Fibroblast of lung (primary cell): ENCODE data around the gene PDIA5.

ENCODE experiments used
- EZH2 ChIP-seq: IDR thresholded peaks from 2 replicates; pipeline ENCODE4 v1.5.1; 2012; ENCODE audit warnings: low read length, control low read depth, mild to moderate bottlenecking; ENCODE audit errors: missing control alignments
- TF ChIP-seq, protein P1 (sequence below), 2 donors: IDR thresholded peaks in 1 of 2; conservative IDR thresholded peaks in 1 of 2; 1 replicate in 1 of 2; 2 replicates in 1 of 2; pipeline ENCODE4 v1.5.1; 2011 to 2012; ENCODE audit warnings: low read length in 2 of 2, control low read depth in 1 of 2, inconsistent platforms in 1 of 2, low read depth in 1 of 2, mild to moderate bottlenecking in 1 of 2

DNA sequence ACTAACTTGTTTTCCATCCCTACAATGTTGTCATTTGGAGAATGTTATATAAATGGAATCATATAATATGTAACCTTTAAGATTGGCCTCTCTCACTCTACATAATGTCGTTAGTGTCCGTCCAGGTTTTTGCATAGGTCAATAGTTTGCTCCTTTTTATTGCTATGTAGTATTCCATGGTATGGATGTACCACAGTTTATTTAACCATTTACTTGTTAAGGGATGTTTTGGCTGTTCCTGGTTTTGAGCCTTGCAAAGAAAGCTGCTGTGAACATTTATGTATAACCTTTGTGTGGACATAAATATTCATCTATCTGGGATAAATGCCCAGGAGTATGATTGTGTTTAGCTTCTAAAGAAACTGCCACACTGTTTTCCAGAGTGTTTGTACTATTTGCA is 100.9 kb downstream of the PDIA5 start:
- TF ChIP-seq, protein P1, sequence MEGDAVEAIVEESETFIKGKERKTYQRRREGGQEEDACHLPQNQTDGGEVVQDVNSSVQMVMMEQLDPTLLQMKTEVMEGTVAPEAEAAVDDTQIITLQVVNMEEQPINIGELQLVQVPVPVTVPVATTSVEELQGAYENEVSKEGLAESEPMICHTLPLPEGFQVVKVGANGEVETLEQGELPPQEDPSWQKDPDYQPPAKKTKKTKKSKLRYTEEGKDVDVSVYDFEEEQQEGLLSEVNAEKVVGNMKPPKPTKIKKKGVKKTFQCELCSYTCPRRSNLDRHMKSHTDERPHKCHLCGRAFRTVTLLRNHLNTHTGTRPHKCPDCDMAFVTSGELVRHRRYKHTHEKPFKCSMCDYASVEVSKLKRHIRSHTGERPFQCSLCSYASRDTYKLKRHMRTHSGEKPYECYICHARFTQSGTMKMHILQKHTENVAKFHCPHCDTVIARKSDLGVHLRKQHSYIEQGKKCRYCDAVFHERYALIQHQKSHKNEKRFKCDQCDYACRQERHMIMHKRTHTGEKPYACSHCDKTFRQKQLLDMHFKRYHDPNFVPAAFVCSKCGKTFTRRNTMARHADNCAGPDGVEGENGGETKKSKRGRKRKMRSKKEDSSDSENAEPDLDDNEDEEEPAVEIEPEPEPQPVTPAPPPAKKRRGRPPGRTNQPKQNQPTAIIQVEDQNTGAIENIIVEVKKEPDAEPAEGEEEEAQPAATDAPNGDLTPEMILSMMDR (conservative IDR thresholded peaks at IDR 0.05 in 1 of 2, IDR thresholded peaks at IDR 0.05 in 1 of 2; ENCODE audit: low read depth in 1 of 2, low read length in 2 of 2) = no peak
- no peak for TF ChIP-seq EZH2
